ENCODE results near the gene ZNF213. TPM values are rescaled to one million over a fixed set of nuclear protein-coding genes. Genes with fewer than 3 reads are reported as not detected.
"Not testable (repeated sequence)": the region's sequence is repeated elsewhere in the genome, so short reads cannot be mapped to it uniquely, and the experiment has no call there.

Gene ZNF213
- total and polyA plus RNA-seq, 7 donors, result 7.9 to 19.1 (median 9.3) TPM

GRCh38 chr16:3138823-3139426 lies 4.1 kb downstream of the ZNF213 start:
- no peak for TF ChIP-seq CTCF (IDR thresholded peaks at IDR 0.05)

DNA sequence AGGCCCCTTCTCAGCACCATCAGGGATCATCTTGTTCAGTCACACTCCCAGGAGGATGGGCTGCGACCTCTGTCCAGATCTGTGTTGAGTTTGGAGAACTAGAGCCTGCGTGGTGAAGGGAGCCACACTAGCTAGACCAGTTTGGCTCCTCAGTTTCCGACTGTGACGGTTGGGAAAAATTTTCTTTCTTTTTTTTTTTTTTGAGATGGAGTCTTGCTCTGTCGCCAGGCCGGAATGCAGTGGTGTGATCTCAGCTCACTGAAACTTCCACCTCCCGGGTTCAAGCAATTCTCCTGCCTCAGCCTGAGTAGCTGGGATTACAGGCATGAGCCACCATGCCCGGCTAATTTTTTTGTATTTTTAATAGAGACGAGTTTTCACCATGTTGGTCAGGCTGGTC lies 4.7 kb downstream of the ZNF213 start:
- 77 to 84% (median 78%) methylated on average over 9 of the region's 9 CpGs for WGBS, 3 donors
- H3K27me3 ChIP-seq (ENCODE audit: insufficient read depth in 3 of 3, low read length in 2 of 3); DNase-seq; ATAC-seq; H3K4me3 ChIP-seq; intact Hi-C loops (cut with DNase I); H3K9me3 ChIP-seq: not testable (repeated sequence)
- peaks cover 24% of the 10 kb centered on the region for H3K4me1 ChIP-seq
- peaks cover 0 to 39% of the 10 kb centered on the region in 2 donors for H3K36me3 ChIP-seq (ENCODE audit: insufficient read depth in 1 of 2, low read depth in 1 of 2)
- peak overlapping the region; percentile 23 for H3K27ac ChIP-seq

More at GRCh38 chr16:3138823-3139426, 4.1 kb downstream of the ZNF213 start:
- Histone ChIP-seq H3K27ac (peak overlapping the region; percentile 23), H3K9me3 (no peaks in the 10 kb centered on the region), H3K4me3 (no peak overlapping the region), H3K27me3 (ENCODE audit: insufficient read depth in 3 of 3, low read length in 2 of 3) (no peaks in the 10 kb centered on the region), H3K36me3 (ENCODE audit: insufficient read depth in 1 of 2, low read depth in 1 of 2) (peaks cover 0 to 39% of the 10 kb centered on the region in 2 donors), H3K4me1 (peaks cover 19% of the 10 kb centered on the region)
- intact Hi-C loops (cut with DNase I), result no loop called here
- no peak for ATAC-seq
- no peak for DNase-seq
- WGBS, 3 donors, result 68 to 80% (median 73%) methylated on average over 14 of the region's 14 CpGs

- 90 to 91% (median 91%) methylated on average over 69 of the region's 69 CpGs for WGBS, 3 donors
- ATAC-seq (no peak), DNase-seq (no peak)
- H3K36me3 ChIP-seq (ENCODE audit: insufficient read depth in 1 of 2, low read depth in 1 of 2), result peaks cover 0 to 39% of the 10 kb centered on the region in 2 donors
- no peak for TF ChIP-seq CTCF (IDR thresholded peaks at IDR 0.05)
- intact Hi-C loops (cut with DNase I), result no loop called here
- peaks cover 32% of the 10 kb centered on the region for H3K4me1 ChIP-seq
- H3K27ac ChIP-seq, result peak overlapping the region; percentile 96
- H3K9me3 ChIP-seq, result no peaks in the 10 kb centered on the region
- peak overlapping the region; percentile 61 for H3K4me3 ChIP-seq
- H3K27me3 ChIP-seq (ENCODE audit: insufficient read depth in 3 of 3, low read length in 2 of 3), result no peaks in the 10 kb centered on the region
Observed at GRCh38 chr16:3140603-3141427, 6.0 kb downstream of the ZNF213 start.

GRCh38 chr16:3141781-3142311 lies 7.0 kb downstream of the ZNF213 start:
- H3K27me3 ChIP-seq (ENCODE audit: insufficient read depth in 3 of 3, low read length in 2 of 3), result no peaks in the 10 kb centered on the region
- intact Hi-C loops (cut with DNase I), result no loop called here
- H3K9me3 ChIP-seq, result no peaks in the 10 kb centered on the region
- ATAC-seq (no peak), DNase-seq (peak in 1 of 2 donors; percentile 22)
- no peak for TF ChIP-seq CTCF (IDR thresholded peaks at IDR 0.05)
- H3K36me3 ChIP-seq (ENCODE audit: insufficient read depth in 1 of 2, low read depth in 1 of 2), result peaks cover 0 to 39% of the 10 kb centered on the region in 2 donors
- H3K4me3 ChIP-seq, result peak overlapping the region; percentile 61
- H3K4me1 ChIP-seq, result peaks cover 31% of the 10 kb centered on the region
- WGBS, 3 donors, result 88 to 92% (median 90%) methylated on average over 23 of the region's 23 CpGs
- H3K27ac ChIP-seq, result peak overlapping the region; percentile 96

- intact Hi-C loops (cut with DNase I), result no loop called here
Observed at GRCh38 chr16:3142327-3142726, 7.5 kb downstream of the ZNF213 start.

More at GRCh38 chr16:3142327-3142726, 7.5 kb downstream of the ZNF213 start:
- Histone ChIP-seq H3K27me3 (ENCODE audit: insufficient read depth in 3 of 3, low read length in 2 of 3) (no peaks in the 10 kb centered on the region), H3K27ac (peak overlapping the region; percentile 96), H3K4me3 (peak overlapping the region; percentile 61), H3K4me1 (peaks cover 30% of the 10 kb centered on the region), H3K36me3 (ENCODE audit: insufficient read depth in 1 of 2, low read depth in 1 of 2) (peaks cover 0 to 34% of the 10 kb centered on the region in 2 donors), H3K9me3 (no peaks in the 10 kb centered on the region)
- 58 to 72% (median 70%) methylated on average over 22 of the region's 22 CpGs for WGBS, 3 donors
- ATAC-seq (peak in 1 of 4 donors; percentile 21), DNase-seq (no peak)
- no peak for TF ChIP-seq CTCF (IDR thresholded peaks at IDR 0.05)
